ENCODE measurements around the gene ZSCAN16. TPM values are rescaled to one million over a fixed set of nuclear protein-coding genes. Genes with fewer than 3 reads are reported as not detected.

ZSCAN16 gene
- total and polyA plus RNA-seq, 2 donors (not counting 1 experiment from before 2014, with no cell fraction given), result 5.4 to 15.4 TPM

DNA sequence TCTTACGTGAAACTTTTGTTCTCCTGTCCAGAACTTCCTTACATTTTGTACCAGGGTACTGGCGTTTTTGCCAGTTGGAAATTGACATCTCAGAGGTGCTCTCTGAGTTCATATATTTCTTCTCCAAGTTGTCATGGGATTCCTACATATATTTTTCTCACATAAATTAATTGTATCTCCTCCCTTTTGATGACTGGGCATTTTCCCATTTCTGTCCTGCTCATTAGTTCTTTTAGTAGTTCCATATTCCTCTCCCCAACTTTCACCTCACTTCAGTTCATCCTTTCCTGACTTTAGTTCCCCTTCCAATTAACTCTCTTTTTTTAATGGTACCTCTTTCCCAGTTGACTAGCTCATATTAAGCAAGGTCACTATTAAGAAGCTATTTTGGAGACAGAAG, 28.1 kb downstream of the ZSCAN16 start:
- H3K36me3 ChIP-seq (replicated peaks in 1 of 2; ENCODE audit: control extremely low read depth in 1 of 2, control insufficient read depth in 1 of 2, extremely low read depth in 1 of 2, insufficient read depth in 2 of 2, low read length in 1 of 2), result peaks cover 36 to 80% of the 10 kb centered on the region in 2 experiments
- Mint-ChIP-seq H3K4me1 (no peaks in the 10 kb centered on the region), H3K27ac (no peak overlapping the region), H3K9me3 (ENCODE audit: insufficient read depth) (peaks cover 4% of the 10 kb centered on the region), H3K4me3 (no peak overlapping the region), H3K27me3 (no peaks in the 10 kb centered on the region)
- no peak overlapping the region for H3K27ac ChIP-seq (ENCODE audit: low read length in 2 of 2)
- ATAC-seq (ENCODE audit: low read depth), result no peak
- no peak for DNase-seq
- H2AFZ ChIP-seq (ENCODE audit: insufficient read depth, low read depth, low read length, poor library complexity, severe bottlenecking), result no peak overlapping the region
- no peaks in the 10 kb centered on the region for H3K4me1 ChIP-seq (ENCODE audit: control insufficient read depth in 2 of 2, insufficient read depth in 2 of 2, low read length in 2 of 2)
- H3K79me2 ChIP-seq (ENCODE audit: control insufficient read depth, insufficient read depth, low read length), result peaks cover 1% of the 10 kb centered on the region
- no peaks in the 10 kb centered on the region for H3K27me3 ChIP-seq (replicated peaks in 1 of 4; ENCODE audit: control extremely low read depth in 1 of 4, control insufficient read depth in 3 of 4, insufficient read depth in 4 of 4, low read length in 3 of 4)
- TF ChIP-seq, protein P1, sequence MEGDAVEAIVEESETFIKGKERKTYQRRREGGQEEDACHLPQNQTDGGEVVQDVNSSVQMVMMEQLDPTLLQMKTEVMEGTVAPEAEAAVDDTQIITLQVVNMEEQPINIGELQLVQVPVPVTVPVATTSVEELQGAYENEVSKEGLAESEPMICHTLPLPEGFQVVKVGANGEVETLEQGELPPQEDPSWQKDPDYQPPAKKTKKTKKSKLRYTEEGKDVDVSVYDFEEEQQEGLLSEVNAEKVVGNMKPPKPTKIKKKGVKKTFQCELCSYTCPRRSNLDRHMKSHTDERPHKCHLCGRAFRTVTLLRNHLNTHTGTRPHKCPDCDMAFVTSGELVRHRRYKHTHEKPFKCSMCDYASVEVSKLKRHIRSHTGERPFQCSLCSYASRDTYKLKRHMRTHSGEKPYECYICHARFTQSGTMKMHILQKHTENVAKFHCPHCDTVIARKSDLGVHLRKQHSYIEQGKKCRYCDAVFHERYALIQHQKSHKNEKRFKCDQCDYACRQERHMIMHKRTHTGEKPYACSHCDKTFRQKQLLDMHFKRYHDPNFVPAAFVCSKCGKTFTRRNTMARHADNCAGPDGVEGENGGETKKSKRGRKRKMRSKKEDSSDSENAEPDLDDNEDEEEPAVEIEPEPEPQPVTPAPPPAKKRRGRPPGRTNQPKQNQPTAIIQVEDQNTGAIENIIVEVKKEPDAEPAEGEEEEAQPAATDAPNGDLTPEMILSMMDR (IDR thresholded peaks at IDR 0.05), result no peak
- no peak for TF ChIP-seq EZH2 (IDR thresholded peaks at IDR 0.05; ENCODE audit: borderline replicate concordance, insufficient read depth, low read depth, low read length, poor library complexity, severe bottlenecking)
- H3K4me2 ChIP-seq (replicated peaks; ENCODE audit: low read depth, low read length, poor library complexity, severe bottlenecking), result no peak overlapping the region
- no peak overlapping the region for H3K4me3 ChIP-seq (ENCODE audit: control extremely low read depth in 1 of 5, extremely low read depth in 1 of 5, insufficient read depth in 1 of 5, low read depth in 2 of 5, low read length in 4 of 5)
- intact Hi-C loops (cut with micrococcal nuclease), result no loop called here
- H3K9me3 ChIP-seq (ENCODE audit: control extremely low read depth in 1 of 3, control insufficient read depth in 2 of 3, insufficient read depth in 1 of 3, low read length in 2 of 3), result peaks cover 6 to 7% (median 7%) of the 10 kb centered on the region in 3 donors
- ChIA-PET CTCF (interaction anchor here (1.0 kb wide), 1 partner anchor 204 kb away, joined by 3 read pairs; no protein-coding TSS in a partner anchor), POLR2A (no interaction called here)
- no peaks in the 10 kb centered on the region for H4K20me1 ChIP-seq (ENCODE audit: control insufficient read depth, insufficient read depth, low read length, poor library complexity, severe bottlenecking)
- no CpG with 5 or more reads among the region's 2 CpGs for WGBS (ENCODE audit: insufficient coverage)
- no peak overlapping the region for H3K9ac ChIP-seq (ENCODE audit: low read length)

DNA sequence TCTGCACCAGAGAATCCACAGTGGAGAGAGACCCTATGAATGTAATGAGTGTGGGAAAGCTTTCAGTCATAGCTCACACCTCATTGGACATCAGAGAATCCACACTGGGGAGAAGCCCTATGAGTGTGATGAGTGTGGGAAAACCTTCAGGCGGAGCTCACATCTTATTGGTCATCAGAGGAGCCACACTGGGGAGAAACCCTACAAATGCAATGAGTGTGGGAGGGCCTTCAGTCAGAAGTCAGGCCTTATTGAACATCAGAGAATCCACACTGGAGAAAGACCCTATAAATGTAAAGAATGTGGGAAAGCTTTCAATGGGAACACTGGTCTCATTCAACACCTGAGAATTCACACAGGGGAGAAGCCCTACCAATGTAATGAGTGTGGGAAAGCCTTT, 29.1 kb downstream of the ZSCAN16 start:
- WGBS (ENCODE audit: insufficient coverage), result no CpG with 5 or more reads among the region's 1 CpG
- Histone ChIP-seq H3K79me2 (ENCODE audit: control insufficient read depth, insufficient read depth, low read length) (no peaks in the 10 kb centered on the region), H3K4me2 (replicated peaks; ENCODE audit: low read depth, low read length, poor library complexity, severe bottlenecking) (no peak overlapping the region), H2AFZ (ENCODE audit: insufficient read depth, low read depth, low read length, poor library complexity, severe bottlenecking) (no peak overlapping the region), H3K4me1 (ENCODE audit: control insufficient read depth in 2 of 2, insufficient read depth in 2 of 2, low read length in 2 of 2) (no peaks in the 10 kb centered on the region), H3K36me3 (replicated peaks in 1 of 2; ENCODE audit: control extremely low read depth in 1 of 2, control insufficient read depth in 1 of 2, extremely low read depth in 1 of 2, insufficient read depth in 2 of 2, low read length in 1 of 2) (peaks cover 33 to 72% of the 10 kb centered on the region in 2 experiments), H3K27ac (ENCODE audit: low read length in 2 of 2) (no peak overlapping the region), H3K4me3 (ENCODE audit: control extremely low read depth in 1 of 5, extremely low read depth in 1 of 5, insufficient read depth in 1 of 5, low read depth in 2 of 5, low read length in 4 of 5) (no peak overlapping the region), H3K9ac (ENCODE audit: low read length) (no peak overlapping the region), H4K20me1 (ENCODE audit: control insufficient read depth, insufficient read depth, low read length, poor library complexity, severe bottlenecking) (no peaks in the 10 kb centered on the region), H3K9me3 (ENCODE audit: control extremely low read depth in 1 of 3, control insufficient read depth in 2 of 3, insufficient read depth in 1 of 3, low read length in 2 of 3) (peaks cover 6 to 7% (median 7%) of the 10 kb centered on the region in 3 donors), H3K27me3 (replicated peaks in 1 of 4; ENCODE audit: control extremely low read depth in 1 of 4, control insufficient read depth in 3 of 4, insufficient read depth in 4 of 4, low read length in 3 of 4) (no peaks in the 10 kb centered on the region)
- ChIA-PET CTCF (interaction anchor here (0.7 to 1.0 kb wide), 2 partner anchors 172 to 203 kb away, joined by 3 read pairs; no protein-coding TSS in a partner anchor), POLR2A (no interaction called here)
- H3K4me1 Mint-ChIP-seq, result no peaks in the 10 kb centered on the region
- H3K27me3 Mint-ChIP-seq, result no peaks in the 10 kb centered on the region
- H3K9me3 Mint-ChIP-seq (ENCODE audit: insufficient read depth), result peaks cover 4% of the 10 kb centered on the region
- H3K4me3 Mint-ChIP-seq, result no peak overlapping the region
- intact Hi-C loops (cut with micrococcal nuclease), result no loop called here
- no peak overlapping the region for H3K27ac Mint-ChIP-seq
- no peak for DNase-seq
- ATAC-seq (ENCODE audit: low read depth), result no peak
- TF ChIP-seq EZH2 (IDR thresholded peaks at IDR 0.05; ENCODE audit: borderline replicate concordance, insufficient read depth, low read depth, low read length, poor library complexity, severe bottlenecking), result no peak
- TF ChIP-seq, protein P1 (IDR thresholded peaks at IDR 0.05), result no peak

All from B cell (primary cell).